HepG2 (cell line): ENCODE data around the gene ABHD2. TPM values are rescaled to one million over a fixed set of nuclear protein-coding genes. Genes with fewer than 3 reads are reported as not detected.
A peak's percentile ranks its signal among the peaks of the same experiment; 100 is the strongest.
"Not testable (repeated sequence)": the region's sequence is repeated elsewhere in the genome, so short reads cannot be mapped to it uniquely, and the experiment has no call there.

Experiments used
- ATAC-seq: fragments of 200-7000 bp; cut with Tn5 transposase; 3 replicates; pipeline ENCODE4 v1.9.1; 2020; ENCODE audit warnings: mild to moderate bottlenecking, moderate library complexity
- BruUV-seq: library from RNA; stranded (reverse); fragments of 400-500 nt; replicated peaks from 2 replicates; lab custom pipeline; 2021; lab: Mats Ljungman, UMichigan
- CTCF ChIA-PET: fragments of 300-600 bp; formaldehyde crosslinking; extraction: SDS; loops from one replicate; lab custom pipeline; 2021; ENCODE audit warnings: low total read pairs, inconsistent platforms, low intra/inter-chr PET ratio; lab: Yijun Ruan, JAX
- POLR2A ChIA-PET: fragments of 350-600 bp; sonication (Branson Sonifier 250); formaldehyde crosslinking; loops from one replicate; lab custom pipeline; 2020; ENCODE audit warnings: antibody characterized with exemption, inconsistent platforms; lab: Yijun Ruan, JAX
- DNase-seq: peaks from one replicate; pipeline ENCODE4 v3.0.0-alpha.2; 2015; ENCODE audit warnings: low spot score
- FAIRE-seq: peaks from 3 replicates; lab custom pipeline; 2011; peaks lifted over from hg19 to GRCh38; lab: Jason Lieb, UNC
- H2AFZ ChIP-seq: one replicate; pipeline ENCODE4 v1.6.1; 2011; ENCODE audit warnings: low read length, inconsistent platforms
- H3K27ac ChIP-seq: fragments of 300-600 bp; 3 replicates; pipeline ENCODE4 v1.8.0; 2011; ENCODE audit warnings: mixed run types, mild to moderate bottlenecking, mixed read lengths, low read length, inconsistent platforms; ENCODE audit not compliant: insufficient read depth; ENCODE audit errors: extremely low read length
- H3K27me3 ChIP-seq, 2 experiments: fragments of 200-600 bp in 1 of 2; 2 replicates in 1 of 2; 3 replicates in 1 of 2; pipeline versions ENCODE4 v1.6.0 to v1.8.0; 2011; ENCODE audit warnings: low read length in 2 of 2, mild to moderate bottlenecking in 2 of 2, moderate library complexity in 2 of 2, inconsistent platforms in 1 of 2; ENCODE audit not compliant: insufficient read depth in 2 of 2, control insufficient read depth in 1 of 2
- H3K36me3 ChIP-seq, 2 experiments: fragments of 200-600 bp in 1 of 2; replicated peaks in 1 of 2; 2 replicates in 1 of 2; 3 replicates in 1 of 2; pipeline versions ENCODE4 v1.5.1 to v1.8.0; 2011; ENCODE audit warnings: low read length in 2 of 2, inconsistent platforms in 1 of 2; ENCODE audit not compliant: insufficient read depth in 2 of 2, control insufficient read depth in 1 of 2
- H3K4me1 ChIP-seq: 2 replicates; pipeline ENCODE4 v1.5.1; 2012; ENCODE audit warnings: low read length, inconsistent platforms; ENCODE audit not compliant: insufficient read depth
- H3K4me2 ChIP-seq: 2 replicates; pipeline ENCODE4 v1.6.0; 2011; ENCODE audit warnings: low read depth, low read length, inconsistent platforms
- H3K4me3 ChIP-seq, 3 experiments: fragments of 200-600 bp in 1 of 3; sonication (generic), shearing (Covaris generic) in 1 of 3; replicated peaks in 1 of 3; 2 replicates each; pipeline ENCODE4 v1.5.1; 2011 to 2016; ENCODE audit warnings: low read length in 3 of 3, inconsistent platforms in 2 of 3, low read depth in 2 of 3, mild to moderate bottlenecking in 2 of 3, control low read depth in 1 of 3, mixed read lengths in 1 of 3; ENCODE audit not compliant: insufficient read depth in 1 of 3
- H3K79me2 ChIP-seq: one replicate; pipeline ENCODE4 v1.6.1; 2011; ENCODE audit warnings: low read length, inconsistent platforms; ENCODE audit not compliant: insufficient read depth
- H3K9ac ChIP-seq: 2 replicates; pipeline ENCODE4 v1.6.0; 2011; ENCODE audit warnings: mild to moderate bottlenecking, low read depth, low read length, inconsistent platforms; ENCODE audit not compliant: insufficient read depth
- H3K9me3 ChIP-seq: 2 replicates; pipeline ENCODE4 v1.5.1; 2012; ENCODE audit warnings: mild to moderate bottlenecking, low read length
- H4K20me1 ChIP-seq: 2 replicates; pipeline ENCODE4 v1.6.0; 2011; ENCODE audit warnings: inconsistent platforms, mild to moderate bottlenecking, low read length, moderate library complexity; ENCODE audit not compliant: insufficient read depth
- FOSL2 ChIP-seq: sonication (generic); formaldehyde crosslinking; IDR thresholded peaks from 2 replicates; pipeline ENCODE4 v1.4.0; 2020; ENCODE audit warnings: missing genetic modification reagents
- KDM5B ChIP-seq: sonication (generic); formaldehyde crosslinking; IDR thresholded peaks from 2 replicates; pipeline ENCODE4 v1.4.0; 2020; ENCODE audit warnings: missing genetic modification reagents, mild to moderate bottlenecking, borderline replicate concordance
- PAF1 ChIP-seq: IDR thresholded peaks from 2 replicates; pipeline ENCODE4 v1.6.1; 2016; ENCODE audit warnings: missing genetic modification reagents, missing compliant biosample characterization
- POGK ChIP-seq: sonication (generic); formaldehyde crosslinking; conservative IDR thresholded peaks from 2 replicates; pipeline ENCODE4 v1.8.0; 2022; ENCODE audit warnings: mild to moderate bottlenecking, moderate library complexity, missing genetic modification reagents
- SIX1 ChIP-seq: sonication (generic); formaldehyde crosslinking; IDR thresholded peaks from 2 replicates; pipeline ENCODE4 v1.4.0; 2020; ENCODE audit warnings: missing genetic modification reagents, borderline replicate concordance
- SP1 ChIP-seq, 2 experiments: fragments of 450-650 bp in 1 of 2; sonication (generic) in 1 of 2; formaldehyde crosslinking in 1 of 2; IDR thresholded peaks; 2 replicates each; pipeline versions ENCODE4 v1.4.0 to v1.6.1; 2016 to 2020; ENCODE audit warnings: missing genetic modification reagents in 1 of 2
- ZBTB20 ChIP-seq: sonication (generic); formaldehyde crosslinking; IDR thresholded peaks from 2 replicates; pipeline ENCODE4 v1.8.1; 2023; ENCODE audit warnings: missing genetic modification reagents, low read depth, mild to moderate bottlenecking, borderline replicate concordance
- ZNF253 ChIP-seq: sonication (generic); formaldehyde crosslinking; IDR thresholded peaks from 2 replicates; pipeline ENCODE4 v1.8.0; 2022; ENCODE audit warnings: mild to moderate bottlenecking, missing genetic modification reagents, borderline replicate concordance
- ZNF704 ChIP-seq: sonication (generic); formaldehyde crosslinking; IDR thresholded peaks from 2 replicates; pipeline ENCODE4 v1.8.1; 2023; ENCODE audit warnings: mild to moderate bottlenecking, inconsistent platforms, moderate library complexity, missing genetic modification reagents, borderline replicate concordance
- ZNF761 ChIP-seq: sonication (generic); formaldehyde crosslinking; conservative IDR thresholded peaks from 2 replicates; pipeline ENCODE4 v1.4.0; 2020; ENCODE audit warnings: mild to moderate bottlenecking, missing genetic modification reagents
- ZNF770 ChIP-seq: sonication (generic); formaldehyde crosslinking; IDR thresholded peaks from 2 replicates; pipeline ENCODE4 v1.5.0; 2020; ENCODE audit warnings: mild to moderate bottlenecking, missing genetic modification reagents
- ZNF777 ChIP-seq: sonication (generic); formaldehyde crosslinking; IDR thresholded peaks from 2 replicates; pipeline ENCODE4 v1.4.0; 2020; ENCODE audit warnings: missing genetic modification reagents
- WGBS: methylation state at CpG from one replicate; pipeline ENCODE4 v1.1.6; 2017; ENCODE audit warnings: low lambda C conversion rate; 5-methylcytosine and 5-hydroxymethylcytosine counted together
- in situ Hi-C: cut with HindIII; loops from 2 replicates; pipeline ENCODE4 v1.10.0; 2017; ENCODE audit warnings: low pct_unique_long_range_greater_than_20kb; ENCODE audit not compliant: extremely low pct_ligation_motif_present
- intact Hi-C: fragments of 100-400 bp; cut with micrococcal nuclease; formaldehyde crosslinking; loops from one replicate; pipeline ENCODE4 v1.10.0; 2022; ENCODE audit not compliant: unreplicated experiment
- polyA plus RNA-seq, 8 experiments: library from polyadenylated mRNA; depleted of rRNA in 3 of 8; stranded (reverse) in 7 of 8; unstranded in 1 of 8; fragments of >200 nt; fragmentation: Illumina TruSeq in 4 of 8; extraction: Trizol in 4 of 8; gene quantifications; 2 replicates each; pipeline versions ENCODE4 v1.2.1 to v1.2.3, GENCODE V29; 2011 to 2016; ENCODE audit warnings: low read depth in 4 of 8, missing spikeins in 1 of 8, mixed read lengths in 1 of 8; ENCODE audit not compliant: insufficient read depth in 1 of 8
- total RNA-seq, 5 experiments: library from RNA; depleted of rRNA; stranded (reverse); fragments of >200 nt; fragmentation: Illumina TruSeq; extraction: Trizol; gene quantifications; 2 replicates each; pipeline ENCODE4 v1.2.3, GENCODE V29; 2016; ENCODE audit warnings: low read depth in 1 of 5

Gene ABHD2
- total and polyA plus RNA-seq, 2 of the 13 experiments (the other 11 are each of a cell fraction or from before 2014, with no cell fraction given): 14.8 to 22.4 TPM

DNA sequence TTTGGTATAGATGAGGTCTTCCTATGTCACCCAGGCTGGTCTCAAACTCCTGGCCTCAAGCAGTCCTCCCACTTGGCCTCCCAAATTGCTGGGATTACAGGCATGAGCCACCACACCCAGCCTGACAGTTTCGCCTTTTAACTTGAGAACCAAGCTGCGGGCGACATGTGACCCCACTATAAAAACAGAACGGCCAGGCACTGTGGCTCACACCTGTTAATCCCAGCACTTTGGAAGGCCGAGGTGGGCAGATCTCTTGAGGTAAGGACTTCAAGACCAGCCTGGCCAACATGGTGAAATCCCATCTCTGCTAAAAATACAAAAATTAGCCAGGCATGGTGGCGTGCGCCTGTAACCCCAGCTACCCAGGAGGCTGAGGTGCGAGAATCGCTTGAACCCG is 52.9 kb downstream of the ABHD2 start:
- DNase-seq, H3K9ac ChIP-seq, H3K27me3 ChIP-seq, FAIRE-seq, H4K20me1 ChIP-seq, BruUV-seq, H3K4me3 ChIP-seq, H3K79me2 ChIP-seq, H3K4me2 ChIP-seq, H2AFZ ChIP-seq, in situ Hi-C loops, H3K9me3 ChIP-seq, ATAC-seq: not testable (repeated sequence)
- H3K27ac ChIP-seq: peak overlapping the region; percentile 90
- CTCF ChIA-PET: interaction anchor here (2.1 kb wide), 1 partner anchor 84 kb away, joined by 6 read pairs; no protein-coding TSS in a partner anchor
- intact Hi-C loops: loop anchor here (2.0 kb wide), 1 partner anchor 30 kb away; no protein-coding TSS in a partner anchor
- POLR2A ChIA-PET: interaction anchor here (0.7 to 5.6 kb wide), 4 partner anchors 8 to 30 kb away, joined by 3 to 45 read pairs (median 4); no protein-coding TSS in a partner anchor
- H3K36me3 ChIP-seq: peaks cover 0 to 14% of the 10 kb centered on the region in 2 experiments; a peak in 3 of 5 replicates
- peak; percentile 57; the same call in 1 of the 2 replicates for TF ChIP-seq ZNF770 (CRISPR knock-in tag)
- H3K4me1 ChIP-seq: peaks cover 67% of the 10 kb centered on the region
- WGBS: 94% methylated on average over 9 of the region's 10 CpGs

- H3K4me2 ChIP-seq: no peak overlapping the region
- ATAC-seq: no peak
- 54% methylated on average over 2 of the region's 2 CpGs for WGBS
- POLR2A ChIA-PET: no interaction called here
- H3K9ac ChIP-seq: no peak overlapping the region
- CTCF ChIA-PET: no interaction called here
- no peak overlapping the region for H3K4me3 ChIP-seq
- peaks cover 59% of the 10 kb centered on the region for H3K4me1 ChIP-seq
- intact Hi-C loops (loop anchor here (2.0 kb wide), 1 partner anchor 29 kb away; no protein-coding TSS in a partner anchor), in situ Hi-C loops (no loop called here)
- H3K9me3 ChIP-seq: no peaks in the 10 kb centered on the region
- FAIRE-seq: no peak
- H3K27me3 ChIP-seq: no peaks in the 10 kb centered on the region
- H3K27ac ChIP-seq: peak overlapping the region; percentile 90
- no peaks in the 10 kb centered on the region for H4K20me1 ChIP-seq
- H3K79me2 ChIP-seq: peaks cover 2% of the 10 kb centered on the region
- no peak for DNase-seq
- no peak overlapping the region for H2AFZ ChIP-seq
- no TSS peak for BruUV-seq
- H3K36me3 ChIP-seq: peaks cover 0 to 16% of the 10 kb centered on the region in 2 experiments; a peak in 3 of 5 replicates
- no peak for TF ChIP-seq ZNF704 (CRISPR knock-in tag)
- TF ChIP-seq POGK (CRISPR knock-in tag): no peak
- TF ChIP-seq ZNF777 (CRISPR knock-in tag): no peak
- no peak for TF ChIP-seq ZNF253
- no peak for TF ChIP-seq SIX1
- TF ChIP-seq ZBTB20 (CRISPR knock-in tag): no peak
- no peak for TF ChIP-seq PAF1 (CRISPR knock-in tag)
- no peak for TF ChIP-seq SP1 (IDR thresholded peaks at IDR 0.05)
- no peak for TF ChIP-seq SP1 (CRISPR knock-in tag; IDR thresholded peaks at IDR 0.05)
- TF ChIP-seq ZNF761 (CRISPR knock-in tag): no peak
- peak; percentile 44 for TF ChIP-seq FOSL2 (CRISPR knock-in tag)
- TF ChIP-seq KDM5B (CRISPR knock-in tag): no peak
These were observed 53.6 kb downstream of the ABHD2 start for GRCh38 chr15:89141885-89142284.
